SK-N-MC (cell line): ENCODE measurements around the gene PDPK1.
"Not testable (repeated sequence)": the region's sequence is repeated elsewhere in the genome, so short reads cannot be mapped to it uniquely, and the experiment has no call there.

Experiments
- EZH2 ChIP-seq: fragments of 200-600 bp; sonication (generic); IDR thresholded peaks from one replicate; pipeline ENCODE4 v1.6.1; 2017; ENCODE audit warnings: antibody characterized with exemption
- FOXP2 ChIP-seq: optimal IDR thresholded peaks from 2 replicates; pipeline ENCODE3; 2011; ENCODE audit warnings: mild to moderate bottlenecking, moderate library complexity; ENCODE audit not compliant: insufficient read depth; ENCODE audit errors: extremely low read length, control extremely low read depth
- POLR2AphosphoS5 ChIP-seq: IDR thresholded peaks from 2 replicates; pipeline ENCODE4 v1.6.1; 2012; ENCODE audit warnings: mild to moderate bottlenecking, low read depth, low read length, borderline replicate concordance

DNA sequence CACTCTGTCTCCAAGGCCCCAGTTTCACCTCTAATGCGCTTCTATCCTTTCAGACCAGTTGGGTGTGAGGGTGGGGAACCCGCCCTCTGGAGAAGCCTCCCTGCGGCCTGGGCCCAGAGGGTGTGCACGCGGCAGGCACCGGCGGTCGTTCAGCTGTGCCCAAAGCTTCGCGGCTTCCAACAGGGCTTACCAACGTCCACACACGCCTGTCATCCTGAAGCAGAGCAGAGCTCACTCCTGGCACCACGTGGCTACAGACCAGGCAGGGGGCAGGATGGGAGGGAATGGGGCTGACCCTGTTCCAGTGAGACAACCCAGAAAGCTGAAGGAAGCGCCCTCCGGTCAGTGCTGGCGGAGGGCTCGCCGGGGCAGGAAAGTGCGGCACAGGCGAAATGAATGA, 81.1 kb downstream of the PDPK1 start:
- TF ChIP-seq POLR2AphosphoS5, EZH2, FOXP2: not testable (repeated sequence)
